Fibroblast of gingiva (primary cell): ENCODE results near the gene COMT.
"Not testable (repeated sequence)": the region's sequence is repeated elsewhere in the genome, so short reads cannot be mapped to it uniquely, and the experiment has no call there.

Experiments
- DNase-seq: peaks from one replicate; pipeline ENCODE4 v3.0.0-alpha.2; 2011; ENCODE audit warnings: low read depth

Gene COMT

GRCh38 chr22:19909350-19910179, 32.0 kb upstream of the COMT start:
- peak; percentile 63 for DNase-seq

DNA sequence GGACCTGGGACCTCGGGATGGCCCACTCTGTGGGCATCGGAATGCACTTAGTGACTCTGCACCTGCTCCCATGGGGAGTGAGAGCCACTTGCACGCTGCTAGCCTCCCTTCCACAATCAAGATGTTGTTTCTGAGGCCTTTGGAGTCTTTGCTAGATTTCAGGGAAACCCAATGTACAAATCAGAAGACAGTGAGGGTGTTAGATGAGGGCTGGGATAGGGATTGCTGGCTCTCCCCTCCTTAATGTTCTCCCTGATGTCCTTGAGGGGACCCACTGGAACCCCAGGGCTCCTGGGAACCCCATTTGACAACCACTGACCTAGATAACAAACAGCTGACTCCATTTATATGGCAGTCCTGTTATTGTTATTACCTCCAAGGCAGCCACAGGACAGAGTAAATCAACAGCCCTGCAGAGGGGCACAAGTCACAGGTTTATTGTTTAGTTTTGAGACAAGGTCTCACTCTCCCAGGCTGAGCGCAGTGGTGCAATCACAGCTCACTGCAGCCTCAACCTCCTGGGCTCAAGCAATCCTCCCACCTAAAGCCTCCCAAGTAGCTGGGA, 31.3 kb upstream of the COMT start:
- no peak for DNase-seq

DNA sequence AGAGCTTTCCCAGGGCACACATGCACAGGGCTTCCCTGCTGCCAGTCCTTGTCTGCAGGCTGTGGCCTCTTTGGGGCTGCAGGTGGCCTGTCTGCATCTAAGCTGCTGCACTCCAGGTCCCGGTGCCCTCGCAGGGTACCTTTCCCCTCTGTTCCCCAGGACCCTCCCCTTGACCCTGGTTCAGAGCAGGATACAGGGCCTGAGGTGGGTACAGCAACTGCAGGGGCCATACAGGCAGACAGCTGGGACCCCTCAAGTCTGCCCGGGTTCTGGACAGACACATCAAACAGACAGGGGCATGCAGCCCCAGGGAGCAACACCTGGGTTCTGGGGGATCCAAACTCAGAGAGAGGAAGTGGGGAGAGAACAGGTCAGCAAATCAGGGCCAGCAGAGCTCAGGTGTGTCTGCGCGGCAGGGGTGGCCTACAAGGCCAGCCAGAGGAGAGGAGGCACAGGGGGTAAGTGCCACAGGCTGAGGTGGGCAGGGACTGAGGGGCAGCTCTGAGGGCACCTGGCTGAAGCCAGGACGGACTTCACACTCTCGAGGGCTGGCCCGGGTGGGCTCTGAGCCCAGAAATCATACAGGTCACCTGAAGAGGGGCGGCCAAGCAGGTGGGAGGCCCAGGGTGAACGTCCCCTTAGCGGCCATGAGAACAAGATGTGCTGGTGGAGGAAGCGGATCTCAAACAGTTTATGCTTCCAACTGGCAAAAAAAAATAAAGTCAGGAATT, 29.9 kb upstream of the COMT start:
- DNase-seq = no peak

DNA sequence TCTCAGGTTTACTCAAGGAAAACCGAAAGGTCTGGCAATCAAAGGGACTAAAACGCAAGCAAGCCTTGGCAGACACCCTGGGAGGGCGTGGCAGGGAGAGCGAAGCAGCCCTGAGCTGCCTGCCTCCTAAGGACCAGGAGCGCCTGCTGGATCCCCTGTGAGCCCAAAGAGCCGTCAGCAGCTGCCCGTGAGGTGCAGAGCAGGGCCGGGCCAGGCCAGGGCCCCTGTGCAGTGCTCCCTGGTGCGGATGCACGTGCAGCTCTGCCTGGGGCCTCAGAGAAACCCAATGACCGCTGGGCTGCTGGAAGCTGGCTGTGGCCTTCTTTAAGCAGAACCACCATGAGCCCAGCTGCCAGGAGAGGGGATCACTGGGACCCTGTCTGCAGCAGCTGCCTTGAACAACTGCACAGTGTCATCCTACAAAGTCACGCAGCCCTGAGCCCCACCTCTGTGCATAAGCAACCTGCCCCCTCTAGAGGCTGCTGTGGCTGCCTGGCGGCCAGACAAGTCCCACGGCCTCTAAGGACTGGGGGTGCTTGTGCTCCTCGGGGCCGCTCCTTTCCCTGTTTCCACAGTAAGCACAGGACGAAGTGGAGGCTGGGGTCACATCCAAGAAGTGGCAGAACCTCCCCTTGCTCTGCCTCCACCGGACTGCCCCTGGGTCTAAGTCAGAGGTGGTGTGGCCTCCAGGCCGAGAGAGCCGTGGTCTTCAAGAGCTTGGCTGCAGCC, 29.1 kb upstream of the COMT start:
- DNase-seq = no peak

DNA sequence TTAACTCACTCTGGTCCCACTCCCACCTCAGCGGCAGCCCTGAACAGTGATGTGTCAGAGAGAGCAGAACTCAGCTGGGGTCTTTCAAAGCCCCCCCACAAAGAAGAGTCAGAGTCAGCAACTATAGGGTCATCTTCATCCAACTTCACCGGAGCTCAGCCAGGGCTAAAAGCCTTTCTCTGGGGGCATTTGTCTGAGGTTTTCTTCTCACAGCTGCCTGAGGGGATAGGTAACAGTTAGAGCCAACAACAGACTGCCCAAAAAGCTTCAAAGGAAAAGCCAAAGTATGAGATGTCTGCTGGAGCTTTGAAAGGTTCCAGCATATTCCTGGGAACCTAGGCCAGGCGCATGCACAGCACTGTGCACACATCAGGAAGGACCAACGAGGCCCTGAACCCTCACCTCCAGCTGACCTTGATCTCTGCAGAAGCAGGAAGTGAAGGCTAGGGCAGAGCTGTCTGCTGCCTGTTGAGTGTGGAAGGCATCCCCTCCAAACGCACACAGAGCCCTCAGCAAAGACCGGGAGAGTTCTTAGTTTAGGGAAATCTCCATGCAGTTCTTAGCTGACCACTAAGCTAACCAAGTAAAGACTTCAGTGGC, 28.1 kb upstream of the COMT start:
- no peak for DNase-seq

DNA sequence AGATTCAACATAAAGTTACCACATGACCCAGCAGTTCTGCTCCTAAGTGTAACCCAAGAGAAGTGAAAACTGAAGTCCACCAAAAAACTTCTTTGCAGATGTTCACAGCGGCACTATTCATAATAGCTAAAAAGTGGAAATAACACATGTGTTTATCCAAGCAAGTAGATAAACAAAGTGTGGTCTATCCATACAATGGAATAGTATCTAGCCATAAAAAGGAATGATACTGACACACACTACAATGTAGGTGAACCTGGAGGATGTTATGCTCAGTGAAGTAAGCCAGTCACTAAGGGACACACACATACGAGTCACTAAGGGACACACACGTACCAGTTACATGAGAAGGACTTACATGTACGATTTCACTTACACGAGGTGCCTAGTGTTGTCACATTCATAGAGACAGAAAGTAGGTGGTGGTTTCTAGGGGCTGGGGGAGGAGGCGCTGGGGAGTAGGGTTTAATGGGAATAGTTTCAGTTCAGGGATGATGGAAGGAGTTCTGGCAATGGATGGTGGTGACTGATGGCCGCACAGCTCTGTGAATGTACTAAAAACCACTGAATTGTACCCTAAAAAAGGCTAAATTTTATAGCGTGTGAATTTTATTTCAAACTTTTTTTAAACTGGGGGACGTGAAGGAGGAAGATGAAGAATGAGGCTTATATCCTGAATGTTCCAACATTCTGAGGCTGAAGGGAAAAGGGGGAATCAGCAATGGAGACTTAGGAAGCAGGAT, 27.2 kb upstream of the COMT start:
- DNase-seq = no peak

- DNase-seq = no peak
Observed at GRCh38 chr22:19915287-19915954, 26.2 kb upstream of the COMT start.

- DNase-seq = no peak
Observed at GRCh38 chr22:19916006-19916405, 25.6 kb upstream of the COMT start.

DNA sequence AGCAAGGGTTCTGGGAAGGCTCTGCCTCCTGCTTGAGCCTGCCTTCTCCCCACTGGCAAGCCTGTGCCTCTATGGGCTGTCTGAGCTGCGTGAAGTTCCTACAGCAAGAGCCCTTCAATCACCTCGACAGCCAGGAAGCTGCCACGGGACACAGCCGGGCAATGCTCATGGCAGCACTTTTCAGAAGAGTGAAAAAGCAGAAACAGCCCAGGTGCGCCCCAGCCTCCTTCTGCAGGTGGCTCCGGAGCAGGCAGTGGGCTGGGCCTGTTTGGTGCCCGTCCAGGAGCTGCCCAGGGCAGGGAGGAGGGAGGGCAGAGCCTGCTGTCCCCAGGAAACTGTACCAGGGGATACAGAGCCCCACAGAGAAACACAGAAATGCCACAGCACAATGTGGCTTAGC, 24.6 kb upstream of the COMT start:
- no peak for DNase-seq

- DNase-seq = no peak
Observed at GRCh38 chr22:19917389-19918138, 24.0 kb upstream of the COMT start.

DNA sequence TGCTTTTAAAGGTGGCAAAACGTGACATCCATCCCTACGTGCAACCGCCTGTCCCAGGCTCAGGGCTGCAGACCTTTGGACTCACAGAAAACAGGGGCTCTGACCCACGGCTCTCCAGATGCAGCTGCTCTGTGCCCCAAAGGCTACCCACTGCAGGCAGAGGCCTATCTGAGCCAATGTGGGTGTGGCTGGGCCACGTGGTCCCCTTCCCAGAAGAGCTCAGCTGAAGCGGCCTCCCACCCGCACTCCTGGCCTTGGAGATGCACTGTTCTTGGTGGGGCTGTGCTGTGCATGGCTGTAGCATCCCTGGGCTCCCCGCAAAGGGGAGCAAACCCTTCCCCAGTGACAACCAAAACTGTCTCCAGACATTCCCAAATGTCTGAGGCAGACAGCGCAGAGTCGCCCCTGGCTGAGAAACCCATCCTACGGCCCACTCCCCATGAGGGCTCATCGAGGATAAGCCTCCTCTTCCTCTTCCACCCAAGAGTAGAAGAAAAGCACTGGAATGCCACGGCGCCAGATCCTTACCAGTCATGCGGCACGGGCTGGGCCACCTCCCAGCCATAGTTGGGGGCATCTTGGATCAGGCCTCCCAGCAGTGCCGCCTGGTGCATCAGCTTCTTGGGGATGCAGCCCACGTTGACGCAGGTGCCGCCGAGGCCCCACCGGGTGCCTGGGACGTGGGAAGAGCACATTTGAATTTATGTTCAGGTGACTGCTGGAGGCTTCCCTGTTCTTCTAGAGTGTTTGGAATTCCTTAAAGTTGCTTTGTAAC, 23.1 kb upstream of the COMT start:
- no peak for DNase-seq

- DNase-seq = no peak
Observed at GRCh38 chr22:19919701-19920363, 21.7 kb upstream of the COMT start.

DNA sequence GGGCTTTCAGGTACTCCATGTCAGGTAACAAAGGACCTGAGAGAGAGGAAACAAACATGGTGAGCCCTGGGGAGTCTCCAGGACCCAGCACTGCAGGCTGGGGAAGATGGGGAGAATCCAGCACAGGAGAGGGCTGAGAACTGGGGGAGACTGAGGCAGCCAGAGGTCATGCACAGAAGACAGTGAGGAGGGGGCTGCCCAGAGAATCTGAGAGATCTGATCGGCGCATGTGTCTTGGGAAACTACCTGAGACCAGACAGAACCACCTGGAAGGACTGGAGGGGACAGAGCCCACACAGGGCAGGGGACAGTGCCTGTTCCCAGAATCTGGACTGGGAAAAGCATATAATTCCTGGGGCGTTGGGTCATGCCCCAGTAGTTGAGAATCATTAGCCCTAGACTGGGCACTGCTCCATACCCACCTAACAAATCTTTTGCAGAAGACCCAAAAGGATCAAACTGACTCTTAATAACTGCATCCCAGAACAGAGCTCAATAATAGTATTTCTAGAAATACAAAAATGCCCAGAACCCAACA, 20.0 kb upstream of the COMT start:
- DNase-seq = no peak

GRCh38 chr22:19923914-19924513, 17.6 kb upstream of the COMT start:
- no peak for DNase-seq

- not testable (repeated sequence) for DNase-seq
Observed at GRCh38 chr22:19926028-19926427, 15.5 kb upstream of the COMT start.

- DNase-seq = no peak
Observed at GRCh38 chr22:19927696-19928095, 13.9 kb upstream of the COMT start.

DNA sequence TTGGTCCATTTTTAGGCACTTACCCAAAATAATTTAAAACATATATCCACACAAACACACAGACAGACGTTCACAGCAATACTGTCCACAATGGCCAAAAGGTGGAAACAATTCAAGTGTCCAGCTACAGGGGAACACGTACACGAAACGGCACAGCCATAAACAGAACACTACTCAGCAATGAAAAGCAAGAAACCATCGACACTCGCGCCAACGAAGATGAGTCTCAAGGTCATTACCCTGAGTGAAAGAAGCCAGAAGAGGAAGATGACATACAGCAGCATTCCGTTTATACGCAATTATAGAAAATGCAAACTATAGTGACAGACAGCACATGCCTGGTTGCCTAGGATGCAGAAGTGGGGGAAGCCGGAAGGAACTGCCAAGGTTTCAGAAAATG, 13.4 kb upstream of the COMT start:
- no peak for DNase-seq
